HT1080 (cell line): ENCODE results near the gene SIRT7. TPM values are rescaled to one million over a fixed set of nuclear protein-coding genes. Genes with fewer than 3 reads are reported as not detected.

Experiments
- DNase-seq: peaks from one replicate; pipeline ENCODE4 v3.0.0-alpha.2; 2015; ENCODE audit warnings: low read depth
- total RNA-seq: library from RNA; depleted of rRNA; stranded (reverse); fragments of >200 nt; shearing (Covaris generic); gene quantifications from 2 replicates; pipeline ENCODE4 v1.2.3, GENCODE V29; 2014

The SIRT7 gene
- total RNA-seq, 1 experiment from 2014 or later = 19.4 TPM

GRCh38 chr17:81933178-81933699, 15.3 kb upstream of the SIRT7 start:
- DNase-seq = no peak

DNA sequence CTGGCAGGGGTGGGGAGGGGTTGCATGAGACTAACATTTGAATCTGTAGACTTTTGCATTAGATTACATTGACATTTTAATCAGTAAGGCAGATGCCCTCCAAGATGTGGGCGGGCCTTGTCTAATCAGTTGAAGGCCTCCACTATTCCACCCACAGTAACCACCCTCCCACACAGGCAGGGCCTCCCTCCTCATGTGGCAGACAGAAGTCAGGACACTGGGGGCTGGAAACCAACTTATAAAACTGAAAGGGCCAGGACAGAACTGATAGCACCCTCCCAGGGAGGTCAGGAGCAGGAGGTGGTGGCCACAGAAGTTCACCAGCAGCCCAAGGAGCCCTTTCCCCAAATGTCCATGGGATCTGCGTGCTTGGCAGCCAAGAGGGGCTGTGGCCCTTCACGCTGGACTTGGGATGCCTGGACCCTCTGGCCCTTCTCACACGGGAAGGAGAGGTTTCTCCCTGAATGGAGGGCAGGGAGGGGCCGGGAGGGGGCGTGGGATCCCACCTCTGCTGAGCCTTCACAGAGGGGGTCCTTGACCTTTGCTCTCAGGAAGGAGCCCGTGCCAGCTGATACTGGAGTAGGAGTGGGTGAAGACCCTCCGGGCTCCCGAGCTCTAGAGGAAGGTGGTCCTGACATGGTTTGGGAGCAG, 14.5 kb upstream of the SIRT7 start:
- DNase-seq = no peak

DNA sequence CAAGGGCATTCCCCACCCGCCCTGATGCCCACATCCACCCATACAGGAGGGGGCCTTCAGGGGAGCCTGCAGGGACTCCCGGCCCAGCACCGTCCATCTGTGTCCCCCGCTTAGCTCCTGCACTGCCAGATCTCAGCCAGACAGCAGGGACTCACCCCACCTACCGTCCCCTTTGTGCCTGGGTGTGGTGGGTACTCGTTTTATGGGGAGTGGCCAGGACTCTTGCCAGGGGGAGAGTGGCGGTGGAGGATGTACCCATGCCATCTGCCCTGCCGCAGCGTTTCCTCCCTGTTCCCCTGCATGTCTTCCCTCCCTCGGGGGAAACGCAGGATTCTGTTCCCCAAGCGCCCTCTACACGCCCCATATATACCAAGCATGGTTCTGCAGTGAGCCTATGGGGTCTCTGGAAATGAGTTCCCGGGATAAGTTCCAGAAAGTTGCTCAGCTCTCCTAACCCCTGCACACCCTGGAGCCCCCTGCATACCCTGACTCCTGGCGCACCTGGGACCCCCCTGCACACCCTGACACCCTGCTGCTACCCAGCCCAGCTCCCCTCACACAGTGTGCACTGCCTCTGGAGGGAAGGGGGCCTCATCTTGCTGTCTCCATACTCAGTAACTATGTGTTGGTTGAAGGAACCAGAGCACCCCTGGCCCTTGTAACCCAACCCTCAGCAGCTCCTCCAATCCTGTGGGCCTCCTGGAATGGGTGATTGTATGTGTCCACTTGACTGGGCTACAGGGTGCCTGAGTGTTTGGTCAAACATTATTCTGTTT, 13.8 kb upstream of the SIRT7 start:
- DNase-seq = no peak

DNA sequence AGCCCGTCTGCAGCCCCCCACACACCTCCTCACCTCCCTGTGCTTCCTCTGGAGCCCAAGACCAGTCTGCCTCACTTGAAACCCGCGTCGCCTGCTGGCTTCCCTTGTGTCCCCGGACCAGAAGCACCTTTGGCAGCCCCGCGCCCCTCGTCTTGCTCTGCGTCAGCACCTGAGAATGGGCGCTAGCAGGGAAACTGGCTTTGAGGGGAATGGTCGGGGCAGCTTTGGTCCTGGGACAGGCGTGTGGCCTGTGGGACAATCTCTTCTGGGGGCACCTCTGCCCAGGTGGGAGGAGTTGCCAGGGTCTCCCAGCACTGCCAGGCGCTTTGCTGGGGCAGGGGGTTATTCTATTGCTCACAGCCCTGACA, 13.2 kb upstream of the SIRT7 start:
- no peak for DNase-seq

GRCh38 chr17:81930142-81931125, 12.5 kb upstream of the SIRT7 start:
- no peak for DNase-seq

GRCh38 chr17:81929253-81930141, 11.5 kb upstream of the SIRT7 start:
- no peak for DNase-seq

DNA sequence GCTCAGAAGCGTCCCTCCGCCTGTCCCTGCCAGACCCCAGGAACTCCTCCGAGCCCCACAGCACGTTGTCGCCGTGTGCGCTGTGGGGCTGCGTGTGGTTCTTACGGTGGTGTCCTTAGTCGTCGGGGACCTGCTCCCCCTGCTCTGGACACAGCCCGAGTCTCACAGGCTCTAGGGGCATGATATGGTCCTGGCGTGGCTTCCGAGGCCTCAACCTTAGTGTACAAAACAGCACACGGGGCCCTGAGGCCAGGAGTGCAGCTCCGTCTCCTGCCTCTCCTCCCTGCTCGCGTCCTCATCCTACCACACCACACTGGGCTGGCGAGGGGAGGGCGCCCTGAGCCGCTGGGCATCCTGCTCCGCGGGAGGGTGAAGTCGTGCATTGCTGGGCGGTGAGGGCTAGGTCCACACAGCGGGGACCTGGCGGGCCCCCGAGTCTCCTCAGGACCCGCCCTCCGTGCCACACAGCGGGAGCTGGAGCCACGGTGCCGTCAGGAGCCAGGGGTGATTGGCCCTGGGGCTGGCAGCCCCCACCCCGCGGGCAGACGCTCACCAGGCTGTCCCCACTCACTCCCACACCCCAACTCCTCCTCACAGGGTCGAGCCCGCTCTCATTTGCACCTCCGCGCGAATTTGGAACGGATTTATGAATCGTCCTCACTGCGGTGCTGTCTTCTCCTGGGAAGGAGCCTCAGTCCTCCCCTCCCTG, 10.7 kb upstream of the SIRT7 start:
- DNase-seq = no peak

DNA sequence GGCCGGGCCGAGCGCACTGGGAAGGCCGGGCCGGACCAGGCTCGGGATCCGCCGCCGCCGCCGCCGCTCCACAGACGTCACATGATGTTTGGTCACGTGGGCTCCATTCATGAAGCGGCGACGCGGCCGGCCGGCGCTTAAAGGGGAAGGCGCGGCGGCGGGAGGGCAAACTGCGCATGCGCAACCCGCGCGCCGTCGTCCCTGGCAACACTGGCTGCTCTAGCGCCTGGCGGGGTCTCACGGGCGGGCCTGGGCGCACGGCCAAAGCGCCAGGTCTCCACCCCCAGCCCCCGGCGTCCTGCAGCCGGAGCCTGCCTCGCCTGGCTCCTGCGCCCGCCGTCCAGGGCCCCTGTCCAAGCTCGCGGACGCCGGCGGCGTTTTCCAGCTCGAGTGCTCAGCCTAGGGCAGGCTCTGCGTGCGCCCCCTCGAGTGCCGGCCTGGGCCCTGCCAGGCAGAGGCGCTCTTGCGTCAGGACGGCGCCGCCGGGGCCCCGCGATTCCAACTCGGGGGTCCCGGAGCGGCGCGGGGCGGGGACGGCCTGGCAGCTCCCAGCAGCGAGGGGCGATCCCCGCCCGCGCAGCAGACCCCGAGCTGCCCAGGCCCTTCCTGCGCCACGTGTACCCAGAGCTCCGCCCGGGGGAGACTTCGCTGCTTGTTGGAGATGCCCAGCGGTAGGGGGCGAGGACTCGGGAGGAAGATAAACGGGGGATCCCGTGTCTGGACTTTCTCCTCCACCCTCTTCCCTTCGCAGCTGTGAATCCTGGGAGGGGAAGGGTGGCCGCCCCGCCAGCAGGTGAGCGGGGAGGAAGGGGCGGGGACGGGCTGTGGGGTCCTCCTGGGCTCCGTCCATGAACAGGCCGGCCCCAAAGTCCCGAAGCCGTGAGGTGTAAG, 9.9 kb upstream of the SIRT7 start, which contains the start of gene MAFG:
Gene MAFG, minus strand, starts transcription at position 83 of the 891 bp plus-strand sequence. CDS start 4,550 bp downstream, outside the sequence.
- DNase-seq = peak; percentile 95

GRCh38 chr17:81927152-81927652, 9.2 kb upstream of the SIRT7 start:
- DNase-seq = no peak

GRCh38 chr17:81926451-81927151, 8.6 kb upstream of the SIRT7 start:
- DNase-seq = peak; percentile 83

- DNase-seq = no peak
Observed at GRCh38 chr17:81925860-81926450, 8.0 kb upstream of the SIRT7 start.

DNA sequence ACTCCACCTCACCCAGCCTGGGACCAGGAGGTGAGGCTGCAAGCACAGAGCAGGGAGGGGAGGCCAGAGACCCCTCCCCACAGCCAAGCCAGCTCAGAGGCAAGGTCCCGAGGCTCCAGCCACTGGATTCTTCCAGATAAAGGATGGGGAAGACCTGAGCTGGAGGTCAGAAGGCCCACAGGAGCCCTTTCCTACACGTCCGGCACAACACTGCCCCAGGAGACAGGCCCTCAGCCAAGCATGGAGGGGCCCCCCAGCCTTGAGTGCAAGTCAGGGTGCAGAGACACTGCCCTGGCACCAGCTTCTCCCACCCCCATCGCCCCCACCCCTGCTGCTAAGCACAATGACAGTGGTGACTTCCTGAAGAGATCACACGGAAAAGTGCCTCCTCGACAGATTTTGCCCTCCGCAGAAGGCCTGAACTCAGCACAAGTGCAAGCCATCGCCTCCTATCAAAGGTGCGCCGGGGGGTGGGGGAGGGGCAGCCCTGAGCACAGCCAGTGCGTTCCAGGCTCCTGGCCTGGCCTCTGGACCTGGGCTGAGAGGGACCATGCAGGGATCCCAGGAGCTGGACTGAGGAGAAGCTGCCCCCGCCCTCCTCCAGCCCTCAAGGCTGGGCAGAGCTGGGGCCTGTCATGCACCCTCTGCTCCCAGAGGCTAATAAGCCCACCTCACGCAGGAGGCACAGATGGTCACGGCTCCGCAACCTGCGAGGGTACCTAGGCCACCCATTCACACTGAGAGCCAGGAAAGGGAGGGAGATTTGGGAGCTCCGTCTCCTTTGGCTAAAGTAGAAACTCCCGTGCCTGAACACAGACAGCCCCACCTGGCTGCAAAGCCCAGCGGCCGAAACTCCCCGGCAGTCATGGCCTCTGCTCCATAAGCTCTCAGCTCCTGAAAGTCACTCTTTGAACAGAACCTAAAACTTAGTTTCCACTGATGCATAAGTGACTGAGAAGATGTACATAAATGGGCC, 6.9 kb upstream of the SIRT7 start:
- no peak for DNase-seq

GRCh38 chr17:81923302-81924260, 5.6 kb upstream of the SIRT7 start:
- DNase-seq = peak; percentile 82

- DNase-seq = no peak
Observed at GRCh38 chr17:81922566-81923301, 4.8 kb upstream of the SIRT7 start.
